ENCODE data around the gene SLC1A2.
A peak's percentile ranks its signal among the peaks of the same experiment; 100 is the strongest.

SLC1A2 gene

GRCh38 chr11:35419184-35419829 lies at the start of gene SLC1A2:
TSS of gene SLC1A2 (minus strand) at chr11:35419558. CDS start at chr11:35418966, 592 bp downstream.
- DNase-seq: peak; percentile 28

DNA sequence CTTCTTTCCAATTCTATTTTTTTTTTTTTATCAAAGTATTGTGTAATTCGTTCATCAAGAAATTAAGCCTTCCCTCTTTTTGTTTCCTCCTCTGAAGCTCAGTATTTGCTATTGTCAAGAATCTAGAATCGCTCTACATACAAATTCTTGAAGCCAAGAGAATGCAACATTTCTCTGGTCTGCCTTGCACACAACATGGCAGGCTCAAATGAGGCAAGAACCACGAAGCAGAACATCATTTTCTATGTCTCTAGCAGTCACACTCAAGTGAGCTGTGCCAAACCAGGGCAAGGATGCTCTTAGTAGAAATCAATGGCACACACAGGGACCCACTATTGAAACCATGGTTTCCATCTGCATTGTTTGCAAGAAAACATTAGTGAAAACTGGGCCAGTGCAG lies 46.7 kb upstream of the SLC1A2 start:
- no peak for DNase-seq

DNA sequence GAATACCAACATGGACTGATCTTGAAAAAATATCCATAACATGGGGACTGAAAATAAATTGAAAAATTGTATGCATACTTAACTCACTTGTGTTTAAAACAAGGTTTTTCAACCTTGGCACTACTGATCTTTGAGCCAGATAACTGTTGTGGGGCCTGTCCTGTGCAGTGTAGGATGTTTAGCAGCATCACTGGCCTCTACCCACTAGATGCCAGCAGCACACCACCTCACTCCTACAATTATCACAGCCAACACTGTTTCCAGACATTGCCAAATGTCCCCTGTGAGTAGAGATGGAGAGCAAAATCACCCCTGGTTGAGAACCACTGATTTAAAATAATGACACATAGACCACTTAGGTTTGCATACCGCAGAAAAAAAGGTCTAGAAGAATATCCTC lies 45.0 kb upstream of the SLC1A2 start:
- no peak for DNase-seq

DNA sequence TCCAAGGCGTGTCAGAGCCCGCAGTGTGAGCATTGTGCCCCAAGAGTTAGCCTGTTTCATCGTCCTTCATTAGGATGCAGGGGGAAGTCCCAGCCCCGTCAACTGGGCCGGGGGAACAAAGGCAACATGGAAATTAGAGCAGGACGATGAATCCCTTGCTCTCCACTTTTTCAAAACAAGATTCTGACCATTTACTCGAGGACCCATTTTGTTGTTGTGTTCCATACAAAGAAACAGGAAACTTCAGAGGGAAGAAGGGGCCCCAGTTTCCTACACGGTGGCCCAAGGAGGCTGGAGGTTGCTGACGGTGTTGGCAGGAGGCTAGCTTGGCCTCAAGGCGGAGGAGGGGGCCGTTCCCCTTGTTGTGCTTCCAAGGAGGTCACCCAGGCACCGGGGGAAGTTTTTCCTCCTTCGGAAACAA lies 44.0 kb upstream of the SLC1A2 start:
- DNase-seq: no peak

DNA sequence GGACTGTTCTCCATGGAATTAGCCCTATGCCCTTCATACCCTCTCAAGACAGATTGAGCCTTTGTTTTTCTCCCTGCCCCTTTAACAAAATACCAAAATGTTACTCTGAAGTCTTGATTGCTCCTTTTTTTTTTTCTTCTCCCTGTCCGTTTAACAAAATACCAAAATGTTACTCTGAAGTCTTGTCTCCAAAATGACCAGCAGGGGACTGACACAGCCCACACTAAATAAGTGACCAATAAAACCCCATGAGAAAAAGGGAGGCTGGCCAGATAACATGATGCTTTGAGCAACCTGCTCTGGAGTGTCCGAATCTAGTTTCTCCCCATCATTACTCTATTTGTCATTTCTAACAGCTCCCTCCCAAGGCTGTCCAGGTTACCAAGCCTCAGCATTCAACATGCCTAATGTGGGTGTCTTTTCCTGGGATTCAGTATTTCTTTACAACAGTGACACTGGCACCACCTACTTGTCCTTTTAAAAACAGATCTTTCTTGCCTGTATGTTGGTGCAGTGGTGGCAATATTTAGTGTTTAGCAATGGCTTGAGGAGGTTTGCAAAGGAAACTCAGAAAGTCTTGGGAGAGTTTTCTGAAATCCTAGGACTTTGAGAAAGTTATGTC lies 42.7 kb upstream of the SLC1A2 start:
- DNase-seq: no peak

- no peak for DNase-seq
These were observed 40.1 kb upstream of the SLC1A2 start for GRCh38 chr11:35459489-35459888.

DNA sequence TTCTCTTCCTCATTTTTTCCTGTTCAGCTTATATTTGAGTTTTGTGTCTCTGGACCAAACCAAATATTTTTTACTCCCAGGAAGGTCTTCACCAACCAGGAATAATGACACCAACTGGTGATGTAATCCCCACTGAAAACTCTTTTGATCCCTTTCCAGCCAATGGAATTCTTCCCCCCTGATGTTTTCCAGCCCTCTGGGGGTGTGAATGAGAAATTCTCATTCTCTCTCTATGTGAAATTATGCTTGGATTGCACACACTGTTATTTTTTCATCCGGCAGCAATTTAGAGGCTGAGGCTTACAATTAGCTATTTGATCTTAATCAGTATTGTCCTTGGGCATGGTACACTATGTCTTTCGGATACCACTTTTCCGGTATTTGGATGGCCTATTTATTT lies 39.5 kb upstream of the SLC1A2 start:
- DNase-seq: no peak

- DNase-seq: no peak
These were observed 35.0 kb upstream of the SLC1A2 start for GRCh38 chr11:35454362-35454761.

DNA sequence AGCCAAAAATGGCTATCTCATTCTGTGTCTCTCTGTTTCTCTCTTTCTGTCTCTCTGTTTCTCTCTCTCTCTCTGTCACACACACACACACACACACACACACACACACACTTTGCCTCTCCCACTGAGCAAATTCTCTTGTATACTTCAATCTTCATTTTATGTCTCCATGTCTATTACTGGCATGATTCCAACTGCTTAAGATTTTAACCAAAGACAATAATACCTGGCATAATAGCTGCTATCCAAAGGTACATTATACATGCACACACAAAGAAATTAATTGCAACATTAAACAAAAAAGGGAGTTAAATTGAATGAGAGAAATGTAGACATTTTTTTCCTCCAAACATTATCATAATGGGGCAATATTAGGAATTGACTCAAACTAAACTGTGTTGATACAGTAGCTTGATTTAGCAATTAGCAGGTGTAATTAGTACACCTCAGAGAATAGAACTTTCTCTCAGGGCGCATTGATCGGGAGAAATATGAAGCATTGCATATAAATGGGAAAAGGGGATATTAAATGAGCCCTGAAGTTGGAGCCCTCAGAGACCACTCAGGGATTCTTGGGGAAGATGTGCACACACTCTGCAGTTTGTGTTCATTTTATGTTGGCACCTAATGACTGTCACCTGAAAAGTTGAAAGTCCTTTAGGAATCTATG lies 17.4 kb upstream of the SLC1A2 start:
- no peak for DNase-seq

DNA sequence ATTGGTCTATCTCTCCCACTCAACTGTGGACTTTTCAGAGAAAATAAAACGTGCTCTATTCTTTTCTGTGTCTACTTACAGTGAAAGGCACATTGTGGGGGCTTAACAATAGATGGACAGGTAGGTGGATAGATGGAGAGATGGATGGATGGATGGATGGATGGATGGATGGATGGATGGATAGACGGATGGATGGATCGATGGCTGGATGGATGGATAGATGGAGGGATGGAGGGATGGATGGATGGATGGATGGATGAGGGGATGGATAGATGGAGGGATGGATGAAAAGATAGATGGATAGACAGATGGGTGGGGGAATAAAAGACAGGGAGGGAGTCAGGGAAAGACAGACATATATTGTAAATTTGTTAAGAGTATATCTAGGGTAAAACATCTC lies 14.2 kb upstream of the SLC1A2 start:
- DNase-seq: no peak

GRCh38 chr11:35432464-35432863 lies 13.1 kb upstream of the SLC1A2 start:
- DNase-seq: no peak

GRCh38 chr11:35427071-35427470 lies 7.7 kb upstream of the SLC1A2 start:
- no peak for DNase-seq

GRCh38 chr11:35426351-35426750 lies 7.0 kb upstream of the SLC1A2 start:
- DNase-seq: no peak

DNA sequence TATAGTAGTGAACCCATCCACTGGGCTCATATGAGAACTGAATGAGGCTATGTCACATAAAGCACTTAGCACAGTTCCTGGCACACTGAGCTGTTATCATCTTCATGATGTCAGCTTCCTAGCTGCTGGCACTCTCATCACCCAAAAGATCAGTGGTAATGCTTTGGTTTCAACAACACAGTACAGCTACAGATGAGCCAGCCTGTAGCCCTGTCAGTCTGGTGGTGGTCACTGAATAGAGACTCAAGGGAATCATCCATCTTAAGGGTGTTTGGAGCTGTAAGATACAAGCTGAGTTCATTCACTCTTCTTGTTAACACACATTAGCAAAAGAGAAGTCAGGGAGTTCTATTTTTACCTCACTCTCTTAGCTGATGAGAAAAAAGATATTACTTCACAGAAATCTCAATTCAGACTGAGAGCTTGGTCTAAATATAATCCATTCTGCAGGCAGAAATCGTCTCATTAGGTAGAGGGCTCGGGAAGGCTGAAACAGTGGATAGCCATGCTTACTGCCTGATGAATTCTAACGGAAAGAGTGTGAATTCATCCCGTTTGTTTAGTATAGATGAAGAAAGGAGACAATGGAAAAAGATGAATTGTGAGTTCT lies 6.3 kb upstream of the SLC1A2 start:
- DNase-seq: no peak

DNA sequence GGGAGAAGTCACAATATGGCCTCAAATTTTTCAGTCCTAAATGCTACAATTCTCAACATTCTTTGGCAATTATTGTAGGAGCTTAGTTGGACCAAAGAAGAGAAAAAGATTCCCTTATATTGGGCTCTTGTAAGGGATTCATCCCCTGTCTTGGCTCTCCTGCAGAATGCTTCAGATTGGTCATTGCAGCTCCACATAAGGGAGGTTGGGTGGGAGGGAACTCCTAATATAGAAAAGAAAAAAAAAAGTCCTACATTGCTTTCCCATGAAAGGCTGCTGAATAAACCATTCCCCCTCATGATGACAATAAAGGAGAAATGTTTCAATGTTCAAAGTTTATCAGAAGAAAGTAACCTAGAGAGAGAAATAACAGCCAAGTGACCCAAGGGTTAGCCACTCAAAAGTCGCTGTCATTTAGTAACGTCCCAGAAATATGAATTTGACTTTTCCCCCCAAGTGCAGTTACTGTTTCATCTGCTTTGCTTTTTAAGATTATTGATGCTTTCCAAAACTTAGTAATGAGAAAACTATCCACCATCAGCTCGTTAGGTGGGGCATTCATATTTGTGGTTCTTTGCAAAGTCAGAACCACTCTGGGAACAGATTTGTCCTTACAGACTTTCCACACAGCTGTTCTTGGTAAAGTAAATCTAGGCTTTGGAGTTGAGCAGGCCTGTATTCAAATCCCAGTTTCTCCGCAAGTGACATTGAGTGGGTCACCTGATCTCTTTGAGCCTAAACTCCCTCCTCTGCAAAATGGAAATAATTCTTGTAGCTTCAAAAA lies 5.0 kb upstream of the SLC1A2 start:
- no peak for DNase-seq

DNA sequence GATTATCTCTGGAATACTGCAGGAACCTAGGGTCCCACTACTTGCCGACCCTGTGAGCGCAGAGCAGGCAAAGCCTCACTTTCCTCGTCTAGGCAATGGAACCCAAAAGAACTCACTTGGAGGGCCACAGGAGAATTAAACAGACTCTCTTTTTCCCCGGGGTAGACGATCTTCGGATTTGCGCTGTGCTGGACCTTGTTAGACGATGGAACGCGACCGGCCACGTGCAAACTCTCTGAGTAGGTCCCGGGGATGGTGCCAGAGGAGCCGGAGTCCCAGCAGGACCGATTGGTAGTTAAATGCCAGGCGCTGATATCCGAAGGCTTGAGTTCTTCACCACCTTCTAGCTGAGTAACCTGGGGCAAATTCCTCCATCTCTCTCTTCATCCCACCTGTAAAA lies 1.0 kb upstream of the SLC1A2 start:
- no peak for DNase-seq

- peak; percentile 25 for DNase-seq
These were observed 524 bp upstream of the SLC1A2 start for GRCh38 chr11:35419830-35420333.

DNA sequence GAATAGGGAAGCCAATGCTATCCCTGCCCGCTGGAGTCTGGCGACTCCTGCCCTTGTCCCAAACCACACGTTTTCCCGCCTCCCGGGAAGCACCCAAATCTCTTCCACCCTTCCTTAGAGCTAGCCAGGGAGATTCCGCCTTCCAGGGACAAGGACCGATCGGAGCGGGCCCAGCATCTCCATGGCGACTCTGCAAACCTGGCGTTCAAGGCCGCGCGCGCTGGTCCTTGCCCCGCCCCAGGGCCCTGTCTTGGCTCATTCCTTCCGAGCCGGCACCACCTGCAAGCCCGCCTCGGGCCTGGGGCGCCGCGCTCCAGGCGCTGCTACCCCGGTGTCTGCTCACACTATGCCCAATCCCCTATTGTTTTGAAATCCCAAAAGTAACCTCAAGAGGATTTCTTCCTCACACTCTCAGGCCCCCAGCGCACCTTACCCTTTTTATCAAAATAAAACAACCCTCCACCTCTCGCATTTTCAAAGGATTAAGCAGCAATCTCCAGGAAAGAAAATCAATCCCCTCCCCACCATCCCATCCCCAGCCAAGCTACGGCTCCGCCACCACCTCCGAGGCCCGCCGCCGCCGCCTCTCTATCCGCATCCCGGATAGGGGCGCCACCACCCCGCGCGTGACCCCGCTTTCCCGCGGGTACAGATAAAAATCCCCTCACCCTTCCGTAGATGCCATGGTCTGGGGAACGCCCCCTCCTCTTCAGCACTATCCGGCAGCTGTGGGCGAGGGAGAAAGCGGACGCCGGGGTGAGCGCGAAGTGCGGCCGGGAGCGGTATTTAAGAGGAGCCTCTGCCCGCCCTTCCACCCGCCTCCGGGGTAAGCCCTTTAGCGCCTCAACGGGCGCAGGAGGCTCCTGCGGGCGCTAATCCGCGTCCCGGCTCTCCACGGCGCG lies 825 bp downstream of the SLC1A2 start:
- peak; percentile 32 for DNase-seq

GRCh38 chr11:35415487-35415886 lies 3.9 kb downstream of the SLC1A2 start:
- no peak for DNase-seq

- DNase-seq: no peak
These were observed 4.6 kb downstream of the SLC1A2 start for GRCh38 chr11:35414776-35415175.

DNA sequence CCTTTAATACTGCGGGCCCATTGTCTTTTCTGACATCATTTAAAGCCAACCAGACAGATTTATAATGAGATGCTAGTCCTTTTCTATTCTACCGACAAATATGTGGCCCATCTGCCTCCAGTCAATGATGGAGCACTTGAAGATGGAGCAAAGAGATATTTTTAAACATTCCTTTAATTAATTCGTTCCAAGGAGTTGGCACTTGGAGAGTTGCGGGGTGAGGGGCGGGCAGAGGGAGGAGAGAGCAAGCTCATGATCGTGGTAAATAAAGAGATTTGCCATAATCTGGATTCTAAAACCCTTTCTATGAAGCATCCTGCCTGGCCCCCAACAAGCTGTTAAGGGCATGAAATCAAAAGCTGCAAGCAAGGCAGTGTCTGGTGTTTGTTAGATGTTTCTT lies 5.0 kb downstream of the SLC1A2 start:
- no peak for DNase-seq

DNA sequence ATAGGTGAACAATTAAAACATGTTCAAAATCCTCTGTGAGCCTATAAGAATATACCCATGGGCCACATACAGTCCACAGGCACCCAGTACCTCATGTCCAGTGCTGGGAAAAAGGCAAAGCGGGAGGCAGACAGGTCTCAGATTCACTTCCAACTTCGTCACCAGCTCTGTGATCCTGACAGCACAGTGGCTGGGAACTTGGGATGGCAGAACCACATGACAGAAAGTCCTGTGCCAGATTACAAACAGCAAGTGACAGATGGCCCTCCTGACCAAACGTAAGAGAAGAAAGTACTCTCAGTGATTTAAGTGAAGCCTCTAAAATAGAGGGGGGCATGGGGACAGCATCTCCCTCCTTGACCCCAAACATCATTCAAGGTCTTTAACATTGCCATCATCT lies 5.8 kb downstream of the SLC1A2 start:
- DNase-seq: no peak
